ENCODE measurements around the gene GLCE.

GLCE gene

DNA sequence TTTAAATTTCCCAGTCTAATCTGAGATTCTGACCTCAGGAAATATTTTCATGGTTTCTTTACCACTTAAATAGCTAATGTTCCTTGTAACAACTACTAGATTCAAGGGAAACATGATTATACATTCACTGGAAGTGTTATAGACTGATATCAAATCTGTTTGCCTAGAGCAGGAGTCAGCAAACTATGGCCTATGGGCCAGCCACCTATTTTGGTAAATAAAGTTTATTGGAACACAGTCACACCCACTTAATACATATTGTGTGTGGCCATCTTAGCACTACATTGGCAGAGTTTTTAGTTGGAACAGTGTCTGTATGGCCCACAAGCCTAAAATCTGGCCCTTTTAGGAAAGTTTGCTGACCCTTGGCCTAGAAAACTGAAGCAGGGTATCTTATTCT, 50.1 kb downstream of the GLCE start:
- no peak for DNase-seq

DNA sequence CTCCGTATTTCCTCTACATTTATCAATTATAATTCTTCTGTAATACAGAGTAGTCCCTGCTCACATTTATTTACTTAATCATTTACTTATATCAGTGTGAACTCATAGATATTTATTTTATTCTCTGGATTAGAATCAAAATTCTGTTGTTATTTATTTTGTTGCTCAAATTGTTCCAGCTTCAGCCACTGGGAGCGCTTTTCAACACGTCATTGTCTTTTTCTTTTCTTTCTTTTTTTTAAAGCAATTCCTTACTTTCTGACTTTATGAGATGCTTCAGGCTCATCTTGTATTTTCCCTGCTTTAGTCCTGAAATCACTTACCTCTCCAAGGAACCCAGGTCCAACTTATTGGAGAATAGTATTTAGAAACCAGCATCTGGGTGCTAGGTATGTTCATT, 53.4 kb downstream of the GLCE start:
- DNase-seq: no peak

DNA sequence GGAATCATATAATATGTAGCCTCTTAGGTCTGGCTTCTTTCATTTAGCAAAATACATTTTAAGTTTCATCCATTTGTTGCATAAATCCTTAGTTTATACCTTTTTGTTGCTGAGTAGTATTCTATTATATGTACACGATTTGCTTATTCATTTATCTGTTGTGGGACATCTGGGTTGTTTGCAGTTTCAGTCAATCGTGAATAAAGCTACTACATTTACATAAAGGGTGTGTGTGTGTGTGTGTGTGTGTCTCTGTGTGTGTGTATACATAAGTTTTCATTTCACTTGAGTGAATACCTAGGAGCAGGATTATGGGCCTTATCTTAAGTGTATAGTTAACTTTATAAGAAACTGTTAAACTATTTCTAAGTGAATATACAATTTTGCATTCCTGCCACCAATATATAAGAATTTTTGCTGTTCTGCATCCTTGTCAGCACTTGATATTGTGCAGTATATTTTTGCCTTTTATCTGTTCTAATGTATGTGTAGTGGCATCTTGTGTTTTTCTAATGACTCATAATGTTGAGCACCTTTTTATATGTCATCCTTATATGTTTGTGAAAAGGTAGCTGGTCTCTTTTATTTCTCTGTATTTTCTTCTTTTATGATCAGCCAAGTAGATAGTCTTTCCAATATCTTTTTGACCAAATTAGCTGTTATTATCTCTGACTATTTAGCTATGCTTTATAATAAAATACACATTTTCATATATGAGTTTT, 55.0 kb downstream of the GLCE start:
- DNase-seq: no peak

DNA sequence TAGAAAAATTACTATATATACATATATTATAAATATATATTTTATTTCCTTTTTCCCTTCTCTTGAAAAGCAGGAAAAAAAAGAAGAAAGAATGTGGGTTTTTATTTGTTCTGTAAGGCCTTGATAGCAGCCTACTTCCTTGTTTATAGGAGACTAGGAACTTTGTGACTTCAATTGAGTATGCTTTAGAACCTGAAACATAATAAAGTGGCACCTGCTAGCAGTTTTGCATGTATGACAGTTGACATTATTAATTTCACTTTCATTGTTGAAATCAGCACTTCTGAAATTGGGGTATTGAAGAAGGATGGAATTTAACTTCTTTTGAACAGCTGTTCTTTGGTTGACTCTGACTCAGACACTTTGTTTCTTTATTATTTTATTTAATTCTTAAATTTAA, 56.9 kb downstream of the GLCE start:
- no peak for DNase-seq

DNA sequence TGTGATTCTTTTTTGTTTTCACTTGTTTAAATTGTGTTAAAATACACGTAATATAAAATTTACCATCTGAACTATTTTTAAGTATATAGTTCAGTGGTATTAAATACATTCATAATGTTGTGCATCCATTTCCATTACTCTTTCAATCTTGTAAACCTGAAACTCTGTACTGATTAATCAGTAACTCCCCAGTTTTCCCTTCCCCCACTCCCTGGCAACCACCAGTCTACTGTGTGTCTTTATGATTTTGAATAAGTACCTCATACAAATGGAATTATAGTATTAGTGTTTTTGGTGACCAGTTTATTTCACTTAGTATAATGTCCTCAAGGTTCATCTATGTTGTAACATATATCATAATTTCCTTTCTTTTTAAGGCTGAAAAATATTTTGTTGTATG, 59.3 kb downstream of the GLCE start:
- no peak for DNase-seq

DNA sequence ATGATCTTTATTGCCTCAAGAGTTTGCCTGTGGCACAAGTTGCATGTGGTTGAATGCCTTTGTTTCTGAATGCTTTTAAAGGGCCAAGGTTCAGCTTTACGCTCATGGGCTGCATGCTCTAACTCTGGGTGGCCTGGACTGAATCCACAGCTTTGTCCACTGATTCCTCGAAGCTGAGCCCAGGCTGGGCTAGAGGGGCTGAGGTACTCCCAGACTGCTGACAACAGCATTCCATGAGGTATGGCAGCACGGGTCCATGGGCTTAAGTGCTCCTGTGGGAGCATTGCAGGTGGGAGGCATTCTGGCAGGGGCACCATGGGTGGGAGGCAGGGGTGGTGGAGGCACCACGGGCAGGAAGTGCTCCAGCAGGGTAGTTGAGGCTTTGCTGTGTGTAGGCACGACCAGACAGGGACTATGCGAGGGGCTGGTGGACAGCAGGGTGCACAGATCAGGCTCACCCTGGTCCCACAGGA, 61.6 kb downstream of the GLCE start:
- DNase-seq: no peak

DNA sequence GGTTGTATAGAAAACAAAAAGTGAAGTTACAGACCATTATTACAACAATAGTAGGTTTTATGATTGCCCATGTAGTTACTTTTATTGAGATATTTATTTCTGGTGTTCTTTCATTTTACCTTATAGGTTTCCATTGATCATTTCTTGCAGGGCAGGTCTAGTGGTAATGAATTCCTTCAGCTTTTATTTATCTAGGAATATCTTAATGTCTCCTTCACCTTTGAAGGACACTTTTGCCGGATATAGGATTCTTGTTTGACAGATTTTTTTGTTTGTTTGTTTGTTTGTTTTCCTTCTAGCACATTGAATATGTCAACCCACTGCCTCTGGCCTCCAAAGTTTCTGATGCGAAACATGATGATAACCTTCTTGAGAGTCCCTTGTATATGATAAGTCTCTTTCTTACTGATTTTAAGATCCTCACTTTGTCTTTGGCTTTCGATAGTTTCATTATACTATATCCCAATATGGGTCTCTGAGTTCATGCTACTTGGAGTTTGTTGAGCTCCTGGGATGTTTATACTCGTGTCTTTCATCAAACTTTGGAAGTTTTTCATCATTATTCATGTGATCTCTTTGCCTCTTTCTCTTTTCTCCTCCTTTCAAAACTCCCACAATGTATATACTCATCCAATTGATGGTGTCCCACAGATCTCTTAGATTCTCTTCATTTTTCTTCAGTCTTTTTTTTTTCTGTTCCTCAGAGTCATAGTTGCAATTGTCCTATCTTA, 62.8 kb downstream of the GLCE start:
- DNase-seq: no peak

DNA sequence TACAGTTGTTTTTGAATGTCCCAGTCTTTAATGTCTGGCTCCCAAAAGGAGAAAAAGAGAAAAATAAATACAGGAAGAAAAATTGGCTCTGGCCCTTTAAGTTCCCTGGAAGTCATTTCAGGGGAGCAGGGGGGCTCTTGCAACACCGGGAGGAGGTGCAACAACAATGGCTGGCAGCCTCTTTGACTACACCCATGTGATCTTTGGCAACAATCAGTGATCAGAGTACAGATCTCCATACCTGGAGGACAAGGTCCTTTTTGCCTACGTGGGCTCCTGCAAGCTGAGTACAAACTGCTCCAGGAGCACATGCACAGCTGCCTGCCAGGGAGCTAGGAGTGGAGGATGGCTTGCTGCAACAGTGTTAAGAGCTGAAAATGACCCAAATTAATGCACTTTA, 63.9 kb downstream of the GLCE start:
- DNase-seq: no peak

DNA sequence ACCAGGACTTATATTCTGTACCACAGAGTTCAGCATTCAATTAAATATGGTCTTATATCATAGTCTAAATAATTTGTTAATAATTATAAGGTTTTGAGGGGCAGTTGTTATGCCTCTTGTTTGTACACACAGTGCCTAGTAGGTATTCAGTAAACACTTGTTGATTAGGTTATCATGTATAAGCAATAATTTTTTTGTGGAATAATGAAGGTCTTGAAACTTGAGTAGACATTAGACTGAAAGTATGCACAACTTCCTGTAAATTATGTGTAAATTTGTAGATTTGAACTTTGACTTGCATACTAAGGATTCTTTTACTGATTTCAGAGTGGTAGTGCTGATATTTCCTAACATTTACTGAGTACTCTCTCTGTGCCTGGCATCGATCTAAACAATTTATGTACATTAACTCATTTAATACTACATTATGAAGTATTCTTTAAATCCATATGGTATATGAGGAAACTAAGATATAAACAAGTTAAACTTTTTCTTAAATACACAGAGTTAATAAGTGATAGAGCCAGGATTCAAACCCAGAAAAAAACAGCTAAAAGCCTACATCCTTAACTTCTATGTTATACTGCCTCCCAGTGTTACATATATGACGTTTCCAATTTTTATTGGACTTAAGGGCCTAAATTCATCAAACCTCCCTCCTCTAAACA, 65.1 kb downstream of the GLCE start:
- no peak for DNase-seq

DNA sequence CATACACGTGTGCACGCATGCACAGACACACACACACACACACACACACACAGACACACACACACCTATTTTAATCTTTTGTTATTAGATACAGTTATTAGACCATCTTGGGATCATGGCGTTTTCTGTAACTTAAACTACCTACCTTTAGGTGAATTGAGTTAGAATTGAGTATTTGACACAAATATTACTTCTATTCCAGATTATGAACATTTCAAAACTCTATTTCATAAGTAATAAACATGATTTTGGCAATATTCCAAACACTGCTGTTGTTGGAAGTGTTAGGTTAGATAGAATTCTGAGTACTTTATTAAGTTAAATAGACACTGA, 65.6 kb downstream of the GLCE start:
- no peak for DNase-seq

DNA sequence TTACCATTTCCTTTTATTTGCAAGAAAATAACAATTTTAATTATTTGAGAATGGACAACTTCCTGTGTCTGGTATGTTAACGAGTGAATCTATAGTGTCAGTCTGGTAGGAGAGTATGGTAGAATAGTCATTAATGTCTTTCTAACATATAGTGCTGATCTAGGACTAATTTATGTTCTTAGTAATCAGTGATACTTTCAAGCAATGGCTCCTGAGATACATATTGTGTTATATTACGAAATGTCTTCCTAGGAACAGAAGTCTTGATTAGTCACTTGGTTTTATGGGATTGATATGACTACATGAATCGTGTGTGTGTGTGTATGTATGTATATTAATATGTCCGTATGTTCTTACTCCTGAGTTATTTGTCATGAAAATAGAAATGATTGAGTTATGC, 71.7 kb downstream of the GLCE start:
- DNase-seq: no peak

DNA sequence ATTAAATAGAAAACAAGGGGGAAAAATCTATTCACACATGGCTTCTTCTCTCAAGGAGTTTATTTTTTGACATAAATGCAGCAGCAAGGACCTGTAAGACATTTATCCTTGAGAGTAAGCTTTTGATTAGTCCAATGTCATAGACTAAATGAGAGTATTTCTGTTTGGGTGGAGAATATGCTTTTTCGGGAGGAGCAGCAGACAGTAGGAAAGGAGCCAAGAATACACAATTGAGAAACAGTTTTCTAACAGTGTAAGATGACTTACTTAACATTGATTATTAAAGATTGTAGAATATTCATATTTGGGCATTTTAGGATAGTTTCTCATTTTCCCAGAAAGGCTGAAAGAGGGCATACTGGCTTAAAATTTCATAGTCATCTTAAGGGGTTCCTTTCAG, 72.3 kb downstream of the GLCE start:
- DNase-seq: no peak

DNA sequence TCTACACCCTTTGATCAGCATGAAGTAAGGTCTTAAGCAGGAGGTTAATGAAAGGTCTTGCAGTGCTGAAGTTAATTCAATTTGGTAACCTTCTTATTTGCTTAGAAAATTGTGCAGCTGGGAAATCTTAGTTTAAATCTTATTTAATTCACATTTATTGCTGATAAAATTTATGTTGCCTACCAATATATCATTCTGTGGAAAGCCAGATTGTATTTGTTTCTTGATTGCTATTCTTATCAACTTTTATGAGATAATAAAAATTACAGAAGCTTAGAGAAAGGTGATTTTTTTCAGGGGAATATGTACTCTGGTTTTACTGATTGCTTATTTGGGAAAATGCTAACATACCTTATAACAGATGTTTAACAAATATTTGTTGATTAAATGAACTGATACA, 74.2 kb downstream of the GLCE start:
- DNase-seq: no peak

DNA sequence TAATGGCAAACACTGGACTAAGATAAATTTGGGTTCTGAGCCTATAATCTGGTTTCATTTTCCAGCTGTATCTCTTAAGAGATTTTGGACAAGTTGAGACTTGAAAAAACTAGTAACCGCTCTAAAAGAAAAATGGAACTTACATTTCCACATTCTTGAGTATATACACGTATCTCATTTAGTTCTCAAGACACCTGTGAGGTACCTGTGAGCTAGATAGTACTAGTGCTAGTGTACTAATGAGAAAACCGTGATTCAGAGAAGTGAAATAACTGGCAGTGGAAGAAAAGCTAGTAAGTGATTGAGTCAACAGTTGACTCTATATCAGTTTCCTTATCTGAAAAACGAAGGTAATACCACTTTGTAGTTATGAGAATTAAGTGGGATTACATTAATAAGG, 76.1 kb downstream of the GLCE start:
- no peak for DNase-seq

DNA sequence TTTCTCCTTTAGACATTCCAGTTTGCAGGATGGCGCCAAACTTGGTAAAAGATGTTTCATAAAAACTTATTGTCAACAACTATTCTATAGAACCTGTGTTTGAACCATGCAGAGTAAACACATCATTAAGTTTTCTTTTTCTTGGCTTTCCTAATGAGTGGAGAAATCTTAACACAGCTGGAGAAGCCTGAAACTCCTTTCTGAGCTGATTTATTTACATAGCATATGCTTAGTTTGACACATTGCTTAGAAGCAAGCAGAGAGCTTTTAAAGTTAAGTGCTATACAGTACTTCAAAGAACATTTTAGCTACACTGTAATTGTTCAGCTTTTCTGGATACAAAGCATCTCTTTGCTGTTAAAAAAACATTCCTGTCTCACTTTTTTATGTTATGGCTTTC, 77.3 kb downstream of the GLCE start:
- no peak for DNase-seq

DNA sequence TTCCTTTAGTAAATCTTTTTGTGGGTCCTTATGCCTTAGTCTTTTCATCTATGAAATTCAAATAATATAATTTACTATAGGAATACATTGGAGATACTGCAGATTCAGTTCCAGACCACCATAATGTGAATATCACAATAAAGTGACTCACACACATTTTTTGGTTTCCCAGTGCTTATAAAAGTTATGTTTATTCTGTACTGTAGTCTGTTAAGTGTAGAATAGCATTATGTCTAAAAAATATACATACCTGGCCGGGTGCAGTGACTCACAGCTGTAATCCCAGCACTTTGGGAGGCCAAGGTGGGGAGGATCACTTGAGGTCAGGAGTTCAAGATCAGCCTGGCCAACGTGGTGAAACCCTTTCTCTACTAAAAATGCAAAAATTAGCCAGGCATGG, 84.4 kb downstream of the GLCE start:
- DNase-seq: no peak

DNA sequence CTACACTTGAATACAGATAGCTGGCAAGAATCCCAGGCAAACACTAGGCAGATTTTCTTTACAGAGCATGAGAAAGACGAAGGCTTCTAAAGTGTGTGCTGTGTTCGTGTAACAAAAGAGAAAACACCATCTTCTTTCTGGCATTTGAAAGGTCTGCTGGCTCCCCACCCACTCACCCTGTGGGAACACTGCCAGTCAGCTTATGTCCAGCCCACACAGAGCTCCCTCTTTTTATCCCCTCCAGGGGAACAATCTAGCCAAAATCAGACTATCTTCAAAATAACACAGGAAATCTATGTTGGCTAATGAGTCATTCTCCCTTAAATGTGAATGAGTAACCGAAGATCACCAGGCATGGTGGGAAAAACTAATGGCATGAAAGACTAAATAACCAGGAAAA, 92.7 kb downstream of the GLCE start:
- DNase-seq: no peak

DNA sequence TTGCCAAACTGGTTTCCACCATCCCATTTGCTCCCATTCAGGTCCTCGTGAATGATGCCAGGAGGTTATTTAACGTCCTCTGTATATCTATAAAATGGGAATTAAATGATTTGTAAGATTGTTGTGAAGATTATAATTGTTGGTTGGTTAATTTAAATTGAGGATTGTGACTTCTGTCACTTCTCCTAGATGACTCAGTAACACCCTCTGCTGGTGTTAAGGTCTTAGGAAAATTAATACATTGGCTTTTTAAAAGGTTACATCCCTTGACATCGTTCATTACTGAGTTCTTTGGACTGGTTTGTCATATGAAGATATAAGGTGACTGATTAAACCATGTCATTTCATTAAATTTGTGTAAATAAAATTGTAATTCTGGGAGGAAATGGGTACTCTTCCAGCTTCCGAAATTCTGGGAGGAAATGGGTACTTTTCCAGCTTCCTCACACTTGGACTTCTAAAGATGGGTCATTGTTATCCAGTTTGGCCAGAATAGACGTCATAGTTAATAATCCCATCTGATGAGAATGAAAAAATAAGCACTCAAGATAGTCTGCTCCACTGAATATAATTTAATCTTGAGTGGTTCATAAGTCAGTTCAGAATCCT, 105.0 kb downstream of the GLCE start:
- DNase-seq: no peak

DNA sequence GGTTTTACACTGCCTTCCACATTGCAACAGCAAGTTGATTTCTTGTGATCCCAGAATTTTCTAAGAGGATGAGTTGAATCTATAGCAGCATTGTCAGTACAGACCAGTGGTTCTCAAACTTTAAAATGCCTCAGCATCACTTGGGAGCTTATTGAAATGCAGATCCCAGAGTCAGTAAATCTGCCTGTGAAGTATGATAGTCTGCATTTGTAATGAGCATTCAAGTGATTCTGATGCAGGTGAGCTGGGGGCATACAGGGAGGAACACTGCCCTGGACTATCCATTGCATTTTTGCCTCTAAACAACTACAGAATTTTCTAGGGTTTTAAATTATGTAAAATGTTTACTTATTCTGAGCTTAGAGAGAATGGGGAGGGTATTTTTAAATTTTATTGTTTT, 110.8 kb downstream of the GLCE start:
- no peak for DNase-seq

DNA sequence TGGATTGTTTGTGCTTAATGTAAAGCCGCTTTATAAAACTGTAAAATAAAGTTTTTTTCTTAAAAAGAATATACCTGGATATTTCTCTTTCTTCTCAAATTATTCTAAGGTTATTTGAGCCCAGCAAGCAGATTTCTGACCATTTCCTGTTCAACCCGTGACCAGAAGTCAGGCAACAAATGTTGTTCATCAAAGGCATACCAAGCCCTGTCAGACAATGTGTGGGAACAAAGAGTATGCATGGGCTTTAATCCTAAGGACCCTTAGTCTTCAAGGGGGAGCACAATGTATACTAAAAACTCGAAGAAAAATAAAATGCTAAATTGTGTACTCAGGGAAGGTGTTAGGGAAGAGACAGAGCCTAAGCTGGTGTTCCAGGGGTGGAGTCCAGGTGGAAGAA, 111.7 kb downstream of the GLCE start:
- DNase-seq: no peak

DNA sequence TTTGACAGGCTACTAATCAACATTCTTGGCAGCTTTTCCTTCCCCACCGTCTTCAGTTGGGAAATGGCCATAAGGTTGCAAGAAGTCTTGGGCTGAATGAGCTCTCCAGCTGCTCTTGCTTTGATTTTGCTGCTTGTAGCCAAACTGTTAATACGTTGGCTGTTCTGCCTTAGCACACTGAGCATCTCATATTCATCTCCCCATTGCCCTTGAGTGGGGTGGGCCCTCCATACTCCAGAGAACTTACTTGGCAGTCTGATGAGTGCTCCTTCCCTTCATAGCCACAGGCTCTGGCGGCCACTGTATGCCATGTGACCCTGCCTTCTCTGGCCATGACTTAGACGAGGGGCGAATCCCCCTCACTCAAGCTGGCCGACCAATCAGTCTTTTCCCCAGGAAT, 112.5 kb downstream of the GLCE start:
- DNase-seq: no peak

DNA sequence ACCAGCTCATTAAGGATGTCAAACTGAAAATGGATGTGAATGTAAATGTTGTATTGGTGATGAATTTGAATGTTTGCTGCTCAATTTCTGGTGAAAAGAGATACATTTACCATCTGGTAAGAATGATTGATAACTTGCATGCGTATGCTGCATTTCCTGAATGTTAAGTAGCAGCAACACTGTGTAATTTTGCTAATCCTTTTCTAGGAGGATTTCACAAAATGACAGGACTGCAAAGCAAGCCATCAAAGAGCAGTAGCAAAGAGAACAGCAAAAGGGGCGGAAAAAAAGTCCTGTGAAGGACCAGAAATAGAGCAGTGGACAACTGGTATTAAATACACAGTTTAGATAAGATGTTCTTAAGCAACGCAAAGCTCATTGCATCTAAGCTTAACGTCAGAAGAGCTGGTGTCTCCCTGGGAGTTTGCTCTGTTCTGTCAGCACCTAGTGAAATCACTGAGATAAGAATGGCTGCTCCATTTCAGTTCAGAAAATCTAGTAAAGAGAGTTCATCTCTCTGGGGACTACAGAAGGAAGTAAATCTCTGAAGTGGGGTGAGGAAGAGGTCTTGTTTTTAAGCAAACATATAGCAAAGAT, 114.7 kb downstream of the GLCE start:
- DNase-seq: no peak

DNA sequence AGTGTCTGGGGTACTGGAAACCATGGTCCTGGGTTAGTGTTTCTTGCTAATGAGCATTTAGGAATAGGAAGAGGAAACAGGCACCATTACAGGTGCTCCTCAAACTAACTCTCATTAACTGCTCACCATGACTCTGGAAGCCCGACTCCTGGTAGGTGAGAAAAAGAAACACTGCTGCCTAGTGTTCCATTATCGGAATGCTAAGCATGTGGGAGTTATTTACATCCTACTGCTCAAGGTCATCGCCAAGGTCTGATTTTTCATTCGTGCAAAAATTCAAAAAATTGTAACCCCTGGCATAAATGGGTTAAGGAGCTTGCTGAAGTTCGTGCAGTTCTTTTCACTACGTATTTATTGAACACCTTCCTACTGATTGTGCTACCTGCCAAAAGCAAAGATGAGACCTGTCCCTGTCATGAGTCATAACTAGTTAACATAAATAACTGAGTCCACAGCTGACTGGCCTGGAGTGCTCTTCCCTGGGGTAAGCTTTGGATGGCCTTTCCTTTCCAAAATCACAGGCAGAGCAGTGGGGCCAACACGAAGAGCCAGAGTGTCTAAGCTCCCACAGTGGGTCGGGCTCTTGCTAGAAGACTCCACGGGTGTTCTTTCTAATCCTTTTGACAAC, 115.6 kb downstream of the GLCE start:
- DNase-seq: no peak

Data from activated CD4-positive, alpha-beta T cell treated with anti-CD3 and anti-CD28 coated beads for 1 hour (primary cell).